Hematopoietic multipotent progenitor cell treated with erythropoietin and hydrocortisone succinate and interleukin-3 and kit ligand, for 6 days (in vitro differentiated cells): Measurements from ENCODE around the gene TMTC2.
A peak's percentile ranks its signal among the peaks of the same experiment; 100 is the strongest.

Experiments
- DNase-seq: peaks from one replicate; pipeline ENCODE4 v3.0.0-alpha.2; 2015

TMTC2 gene

DNA sequence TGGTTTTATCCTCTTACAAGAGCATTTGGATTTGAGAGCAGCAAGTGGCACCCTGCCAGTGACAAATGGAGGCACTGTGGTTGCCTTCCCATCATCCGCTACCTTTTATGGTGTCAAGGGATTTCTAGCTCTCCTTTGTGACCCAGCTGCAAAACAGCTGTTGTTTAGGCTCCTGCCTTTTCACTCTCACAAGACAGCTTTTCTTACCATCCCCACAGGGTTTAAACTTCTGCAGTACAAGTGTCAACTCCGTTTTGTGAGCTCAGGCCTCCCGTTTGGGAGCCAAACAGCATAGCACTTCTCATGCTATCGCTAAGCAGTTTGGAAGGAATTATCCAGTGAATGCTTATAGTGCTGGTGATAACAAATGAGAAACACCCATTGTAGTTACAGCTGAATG, 331.4 kb downstream of the TMTC2 start:
- DNase-seq = no peak

DNA sequence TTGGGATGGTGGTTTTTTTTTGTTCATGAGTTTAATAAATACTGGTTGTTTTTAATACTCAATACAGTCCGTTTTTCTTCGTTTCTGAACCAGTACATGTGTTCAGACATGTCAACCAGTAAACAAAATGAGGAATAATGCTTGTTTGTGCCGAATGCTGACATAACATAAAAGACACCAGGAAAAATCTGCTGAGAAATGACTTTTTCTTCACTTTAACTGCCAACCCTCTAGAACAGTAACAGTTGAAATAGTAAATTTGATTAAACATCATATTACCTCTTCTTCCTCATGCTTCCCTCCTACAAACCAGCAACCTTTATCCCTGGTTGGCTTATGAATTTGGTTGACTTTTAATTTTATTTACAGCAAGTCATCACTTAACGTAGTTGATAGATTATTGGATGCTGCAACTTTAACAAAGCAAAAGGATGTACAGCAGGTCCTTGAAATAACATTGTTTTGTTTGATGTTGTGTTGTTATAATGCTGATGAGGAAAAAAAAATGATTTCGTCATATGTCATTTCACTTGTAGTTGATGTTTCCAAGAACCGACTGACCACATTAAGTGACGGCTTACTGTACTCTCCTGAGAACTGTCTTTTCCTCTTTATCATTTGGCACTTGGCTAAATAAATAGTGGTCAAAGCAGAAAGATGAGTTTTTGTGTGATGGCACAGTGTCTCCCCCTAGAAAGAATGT, 340.5 kb downstream of the TMTC2 start:
- peak; percentile 28 for DNase-seq

DNA sequence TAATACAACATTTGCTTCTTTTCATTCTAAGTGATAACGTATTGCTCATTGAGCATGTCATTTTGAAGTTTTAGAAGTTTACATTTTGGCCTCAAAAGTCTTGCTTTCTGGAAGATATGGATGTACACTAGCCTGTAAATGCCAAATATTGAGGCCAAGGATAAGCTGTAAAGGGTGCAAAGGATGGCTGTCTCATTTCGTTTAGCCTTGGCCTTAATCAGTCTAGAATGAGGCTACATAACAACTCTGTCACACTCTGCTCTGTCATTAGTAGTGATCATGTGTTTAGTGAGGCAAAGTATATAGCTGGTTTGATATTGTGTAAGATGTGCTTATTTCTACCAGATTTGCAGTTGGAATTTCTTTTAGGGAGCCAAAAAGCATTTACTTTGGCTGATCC, 344.5 kb downstream of the TMTC2 start:
- DNase-seq = no peak

- DNase-seq = no peak
Measured at GRCh38 chr12:83036847-83037246, 350.1 kb downstream of the TMTC2 start.

- no peak for DNase-seq
Measured at GRCh38 chr12:83039413-83039812, 352.7 kb downstream of the TMTC2 start.

- no peak for DNase-seq
Measured at GRCh38 chr12:83040339-83040738, 353.6 kb downstream of the TMTC2 start.

- DNase-seq = no peak
Measured at GRCh38 chr12:83040991-83041390, 354.3 kb downstream of the TMTC2 start.

GRCh38 chr12:83042441-83043200, 355.9 kb downstream of the TMTC2 start:
- no peak for DNase-seq

GRCh38 chr12:83044736-83045135, 358.0 kb downstream of the TMTC2 start:
- no peak for DNase-seq

DNA sequence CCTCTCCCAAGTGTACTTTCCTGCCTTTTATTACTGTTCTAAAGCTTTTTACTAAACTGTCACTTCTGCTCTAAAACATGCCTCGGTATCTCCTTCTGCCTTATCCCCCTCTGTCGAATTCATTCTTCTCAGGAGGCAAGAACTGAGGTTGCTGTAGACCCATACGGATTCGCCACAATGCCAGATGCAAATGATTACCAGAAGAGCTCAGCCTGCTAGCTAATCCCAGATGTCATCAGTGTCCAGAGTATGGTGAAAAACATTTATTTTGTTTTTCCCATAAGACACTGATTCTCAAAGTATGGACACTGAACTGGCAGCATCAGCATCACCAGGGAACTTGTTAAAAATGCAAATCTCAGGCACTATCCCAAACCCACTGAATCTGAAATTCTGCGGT, 359.3 kb downstream of the TMTC2 start:
- DNase-seq = no peak

GRCh38 chr12:83049306-83049705, 362.6 kb downstream of the TMTC2 start:
- DNase-seq = no peak

DNA sequence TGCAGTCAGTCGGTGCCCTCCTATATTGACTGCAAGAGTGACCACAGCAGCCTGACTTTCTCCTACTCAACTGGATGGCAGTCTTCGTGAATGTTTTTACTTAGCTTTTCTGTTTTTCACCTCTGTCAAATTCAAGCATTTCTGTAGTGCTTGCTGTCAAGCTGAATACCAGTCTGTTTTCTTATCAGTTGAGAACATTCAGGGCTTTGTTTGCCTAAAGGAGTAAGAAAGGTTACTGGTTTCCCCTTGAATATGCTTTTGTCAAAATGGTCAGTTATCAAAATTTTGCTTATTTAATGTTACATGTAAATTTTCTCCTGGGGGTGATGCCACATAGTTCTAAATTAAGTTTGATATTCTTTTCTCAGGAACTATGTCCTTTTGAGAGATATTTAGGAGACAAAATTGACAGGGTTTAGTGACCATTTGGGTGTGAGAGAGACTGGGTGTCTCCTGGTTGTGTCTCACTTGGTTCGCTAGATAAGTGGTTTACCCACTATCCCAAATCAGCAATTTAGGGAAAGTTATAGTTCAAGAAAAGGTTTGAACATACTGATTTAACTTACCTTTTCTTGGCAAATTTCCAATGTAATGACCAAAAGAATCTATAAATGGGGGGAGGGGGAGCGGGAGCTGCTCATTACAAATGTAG, 366.3 kb downstream of the TMTC2 start:
- peak; percentile 38 for DNase-seq

DNA sequence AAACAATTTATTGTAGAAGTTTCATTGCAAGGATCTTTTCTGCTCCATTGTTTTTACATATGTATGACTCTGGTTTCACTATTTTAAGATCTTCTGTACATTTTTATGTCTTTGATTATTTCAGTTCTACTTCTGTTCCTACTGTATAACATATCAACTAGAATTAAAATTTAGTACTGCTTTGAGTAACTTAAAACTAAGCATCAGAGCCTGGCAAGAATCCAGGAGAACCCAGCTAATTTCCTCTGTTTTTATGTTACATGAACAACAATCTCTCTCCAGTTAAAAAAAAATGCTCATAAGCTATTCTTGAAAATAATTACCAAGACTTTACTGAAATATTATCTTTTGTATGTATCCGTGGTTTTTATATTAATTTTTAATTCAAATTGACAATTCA, 370.7 kb downstream of the TMTC2 start:
- no peak for DNase-seq

DNA sequence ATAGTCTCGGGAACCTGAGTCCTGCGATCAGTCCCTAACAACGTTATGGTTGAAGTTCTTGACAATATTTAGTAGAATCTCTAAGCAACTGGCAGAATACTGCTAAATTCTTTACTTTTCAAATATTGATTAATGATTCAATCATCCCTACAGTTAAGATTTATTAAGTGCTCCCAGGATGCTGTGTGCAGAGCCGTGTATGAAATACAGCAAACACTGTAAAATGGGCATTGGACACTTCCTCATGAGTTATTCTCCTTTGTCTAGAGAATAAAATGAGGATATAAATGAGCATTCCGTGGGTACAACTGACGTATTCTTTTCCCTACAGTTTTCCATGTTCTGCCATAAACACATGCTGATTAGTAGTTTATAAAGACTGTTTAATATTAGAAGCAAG, 372.4 kb downstream of the TMTC2 start:
- no peak for DNase-seq

DNA sequence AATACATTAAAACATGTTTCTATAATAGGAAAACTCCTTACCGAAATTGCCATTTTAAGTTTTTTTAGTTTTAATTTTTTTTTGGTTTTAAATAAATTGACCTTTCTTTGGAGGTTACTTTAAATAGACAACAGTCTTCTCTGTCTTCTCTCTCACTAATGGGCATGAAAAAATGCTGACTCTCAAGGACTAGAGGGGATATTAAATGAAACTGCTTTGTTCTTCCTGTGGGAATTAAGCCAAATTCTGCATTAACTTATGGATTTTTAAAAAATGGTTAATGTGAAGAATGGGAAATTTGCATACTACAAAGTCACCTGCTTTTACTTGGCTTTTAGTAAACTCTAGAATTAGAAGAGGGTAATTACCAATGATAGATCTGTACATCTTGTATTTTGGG, 378.9 kb downstream of the TMTC2 start:
- DNase-seq = no peak

DNA sequence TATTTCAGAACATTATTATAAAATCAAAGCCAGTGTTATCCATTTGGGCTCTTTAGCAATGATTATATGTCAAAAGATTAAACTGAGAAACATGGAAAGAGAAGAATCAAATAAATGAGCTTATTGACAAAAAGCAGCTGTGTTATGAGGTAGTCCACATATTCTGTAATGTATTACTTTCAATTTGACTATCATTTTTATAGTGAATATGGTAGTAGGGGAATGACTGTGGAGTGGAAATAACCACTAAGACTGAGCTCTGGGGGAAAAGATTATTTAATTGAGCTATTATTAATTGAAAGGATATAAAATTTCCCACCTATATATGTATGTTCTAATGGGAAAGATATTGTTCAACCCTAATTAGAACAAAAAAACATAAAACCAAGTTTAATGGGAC, 381.3 kb downstream of the TMTC2 start:
- DNase-seq = no peak

DNA sequence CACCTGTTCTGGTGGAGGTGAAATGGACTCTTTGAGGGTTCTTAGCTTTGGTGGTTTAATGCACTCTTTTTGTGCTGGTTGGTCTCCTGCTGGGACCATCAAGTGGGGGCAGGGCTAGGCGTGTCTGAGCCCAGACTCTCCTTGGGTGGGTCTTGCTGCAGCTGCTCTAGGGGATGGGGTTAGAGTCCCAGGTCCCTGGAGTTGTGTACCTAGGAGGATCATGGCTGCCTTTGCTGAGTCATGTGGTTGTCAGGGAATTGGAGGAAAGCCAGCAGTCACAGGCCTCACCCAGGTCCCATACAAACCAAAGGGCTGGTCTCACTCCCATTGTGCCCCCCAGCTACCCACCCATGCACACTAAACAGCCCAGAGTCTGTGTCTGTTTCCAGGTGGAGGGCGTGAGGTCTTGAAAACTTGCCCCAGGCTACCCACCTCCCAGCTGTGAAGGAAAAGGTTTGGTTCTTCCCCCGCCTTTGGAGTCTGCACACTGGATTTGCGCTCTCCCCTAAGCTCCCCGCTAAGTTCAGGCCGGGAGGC, 387.7 kb downstream of the TMTC2 start:
- DNase-seq = no peak

DNA sequence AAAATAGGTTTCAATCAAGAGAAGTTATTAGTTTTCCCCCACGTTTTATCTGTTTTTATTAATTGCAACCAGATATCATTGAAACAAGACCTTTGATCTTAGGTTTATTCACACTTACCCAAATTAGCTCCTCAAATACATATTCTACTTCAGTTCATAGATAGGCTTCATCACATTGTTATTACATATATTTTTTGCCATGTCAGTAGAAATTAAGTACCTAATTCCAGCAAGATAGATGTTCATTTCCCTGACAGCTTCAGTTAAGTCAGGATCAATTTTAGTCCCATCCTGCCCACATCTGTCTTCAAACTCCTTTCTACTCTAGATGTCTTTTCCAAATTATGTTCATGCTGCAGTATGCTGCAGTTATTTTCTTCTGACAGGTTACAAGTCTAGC, 388.8 kb downstream of the TMTC2 start:
- DNase-seq = no peak

- DNase-seq = no peak
Measured at GRCh38 chr12:83077041-83077440, 390.3 kb downstream of the TMTC2 start.

DNA sequence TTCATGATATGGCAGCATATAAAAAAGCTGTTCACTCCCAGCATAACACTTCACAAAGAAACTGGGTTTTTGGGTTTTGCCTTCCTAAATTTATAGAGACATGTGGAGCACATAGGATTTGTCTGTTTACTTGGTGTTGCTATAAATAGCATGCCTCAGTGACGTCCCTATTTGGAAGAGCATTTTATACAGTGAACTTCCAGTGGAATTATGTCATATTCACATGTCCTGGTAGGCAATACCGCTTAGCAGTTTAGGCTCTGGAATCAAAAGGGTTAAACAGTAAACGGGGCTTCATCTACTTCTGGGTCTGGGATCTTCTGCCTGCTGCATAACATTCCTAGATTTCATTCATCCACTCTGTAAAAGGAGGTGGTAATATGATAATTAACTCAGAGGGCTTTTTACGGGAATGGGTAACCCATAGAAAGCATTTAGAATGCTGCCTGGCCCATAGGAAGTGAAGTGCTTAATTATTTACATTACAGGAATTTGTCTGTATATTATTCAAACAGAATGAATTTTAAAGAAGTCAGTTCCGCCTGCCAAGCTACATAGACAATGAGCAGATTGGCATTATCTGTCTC, 396.1 kb downstream of the TMTC2 start:
- no peak for DNase-seq

DNA sequence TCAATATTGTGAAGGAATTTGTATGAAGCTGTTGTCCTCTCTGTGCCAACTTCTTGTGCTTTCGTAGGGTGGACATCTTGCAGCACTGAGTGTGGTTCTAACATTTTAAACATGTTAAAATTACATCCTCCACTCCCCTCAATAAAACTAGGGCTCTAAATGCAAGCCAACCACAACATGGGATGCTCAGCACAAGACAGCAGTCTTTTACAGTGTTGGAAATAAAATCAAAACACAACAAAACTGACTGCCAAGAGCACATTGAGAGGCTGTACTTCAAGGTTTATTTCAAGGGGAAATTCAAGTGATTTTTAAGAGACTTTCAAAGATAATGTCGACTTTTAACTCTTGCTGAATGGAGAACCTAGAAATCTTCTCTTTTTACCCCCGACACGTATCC, 396.9 kb downstream of the TMTC2 start:
- no peak for DNase-seq

GRCh38 chr12:83084516-83085234, 398.0 kb downstream of the TMTC2 start:
- DNase-seq = no peak

GRCh38 chr12:83086023-83086422, 399.3 kb downstream of the TMTC2 start:
- DNase-seq = no peak
